Measurements from ENCODE around the gene CCNQ. TPM values are rescaled to one million over a fixed set of nuclear protein-coding genes. Genes with fewer than 3 reads are reported as not detected.

Gene CCNQ
- total and polyA plus RNA-seq, 2 donors (not counting 1 experiment from before 2014, with no cell fraction given), result 31.8 to 66.0 TPM

- Histone ChIP-seq H3K4me1 (ENCODE audit: control insufficient read depth in 2 of 2, insufficient read depth in 2 of 2, low read length in 2 of 2) (peaks cover 0 to 15% of the 10 kb centered on the region in 2 donors), H2AFZ (ENCODE audit: insufficient read depth, low read depth, low read length, poor library complexity, severe bottlenecking) (peak overlapping the region; percentile 72), H3K9me3 (ENCODE audit: control extremely low read depth in 1 of 3, control insufficient read depth in 2 of 3, insufficient read depth in 1 of 3, low read length in 2 of 3) (peaks cover 0 to 4% (median 0%) of the 10 kb centered on the region in 3 donors), H3K4me3 (ENCODE audit: control extremely low read depth in 1 of 5, extremely low read depth in 1 of 5, insufficient read depth in 1 of 5, low read depth in 2 of 5, low read length in 4 of 5) (peak overlapping the region in 4 of 5 experiments; percentile 45 to 59 (median 56)), H4K20me1 (ENCODE audit: control insufficient read depth, insufficient read depth, low read length, poor library complexity, severe bottlenecking) (no peaks in the 10 kb centered on the region), H3K27me3 (replicated peaks in 1 of 4; ENCODE audit: control extremely low read depth in 1 of 4, control insufficient read depth in 3 of 4, insufficient read depth in 4 of 4, low read length in 3 of 4) (peaks cover 0 to 5% (median 0%) of the 10 kb centered on the region in 4 experiments), H3K36me3 (replicated peaks in 1 of 2; ENCODE audit: control extremely low read depth in 1 of 2, control insufficient read depth in 1 of 2, extremely low read depth in 1 of 2, insufficient read depth in 2 of 2, low read length in 1 of 2) (no peaks in the 10 kb centered on the region), H3K9ac (ENCODE audit: low read length) (peak overlapping the region; percentile 55), H3K79me2 (ENCODE audit: control insufficient read depth, insufficient read depth, low read length) (no peaks in the 10 kb centered on the region), H3K27ac (ENCODE audit: low read length in 2 of 2) (no peak overlapping the region), H3K4me2 (replicated peaks; ENCODE audit: low read depth, low read length, poor library complexity, severe bottlenecking) (peak overlapping the region; percentile 77)
- peak; percentile 73 for TF ChIP-seq CTCF (IDR thresholded peaks at IDR 0.05)
- TF ChIP-seq EZH2 (IDR thresholded peaks at IDR 0.05; ENCODE audit: borderline replicate concordance, insufficient read depth, low read depth, low read length, poor library complexity, severe bottlenecking), result no peak
- Mint-ChIP-seq H3K27ac (peak overlapping the region; percentile 50), H3K4me3 (peak overlapping the region; percentile 85), H3K27me3 (peaks cover 13% of the 10 kb centered on the region), H3K9me3 (ENCODE audit: insufficient read depth) (no peaks in the 10 kb centered on the region), H3K4me1 (peaks cover 10% of the 10 kb centered on the region)
- CTCF ChIA-PET, result interaction anchor here (1.2 to 1.8 kb wide), 8 partner anchors 9 to 57 kb away, joined by 3 to 11 read pairs (median 5); partner anchors contain the start of gene DUSP9
- 4% methylated on average over 43 of the region's 63 CpGs for WGBS (ENCODE audit: insufficient coverage)
- ATAC-seq (ENCODE audit: low read depth), result peak; percentile 94
- POLR2A ChIA-PET, result interaction anchor here (0.6 to 1.3 kb wide), 2 partner anchors 8 to 10 kb away, joined by 3 to 6 read pairs; no protein-coding TSS in a partner anchor
- peak; percentile 81 for DNase-seq
- intact Hi-C loops (cut with micrococcal nuclease), result loop anchor here (1.0 to 5.0 kb wide), 2 partner anchors 37 to 52 kb away; partner anchors contain the start of gene DUSP9
Observed at GRCh38 chrX:153609917-153610835, 11.2 kb upstream of the CCNQ start.
